Activated CD4-positive, alpha-beta T cell treated with anti-CD3 and anti-CD28 coated beads for 48 hours (primary cell): Measurements from ENCODE around the gene ASPSCR1.

Experiments
- DNase-seq: peaks from one replicate; pipeline ENCODE4 v3.0.0-alpha.2; 2020

Gene ASPSCR1

DNA sequence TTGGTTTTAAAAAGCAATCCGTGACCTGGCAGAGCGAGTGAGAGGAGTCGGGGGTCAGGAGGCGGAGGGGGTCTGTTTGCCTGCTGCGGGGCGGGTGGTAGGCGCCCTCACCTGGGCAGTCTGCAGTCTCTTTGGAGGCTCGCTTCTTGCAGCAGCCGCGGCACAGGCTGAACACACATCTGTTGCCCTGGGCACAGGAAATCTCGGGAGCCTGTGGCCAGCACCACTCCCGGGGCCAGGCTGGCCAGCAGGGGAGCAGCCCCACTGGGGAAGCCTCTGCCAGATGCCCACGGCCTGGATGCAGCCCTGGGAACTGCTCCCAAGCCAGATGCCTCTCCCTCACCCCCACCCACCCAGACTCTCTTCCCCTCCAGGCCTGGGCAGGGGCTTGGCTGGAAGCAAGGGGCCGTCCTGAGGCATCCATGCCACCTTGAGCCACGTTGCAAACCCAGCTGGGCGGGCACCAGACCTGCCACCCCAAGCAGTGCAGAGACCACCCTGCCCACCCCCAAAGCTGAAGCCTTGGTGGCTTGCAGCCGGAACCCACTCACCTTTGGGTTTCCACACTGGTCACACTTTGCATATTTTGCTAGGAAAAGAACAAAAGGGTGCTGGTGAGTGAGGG, 80.9 kb downstream of the ASPSCR1 start:
- DNase-seq, result no peak

- no peak for DNase-seq
Observed at GRCh38 chr17:82058855-82059249, 81.4 kb downstream of the ASPSCR1 start.

DNA sequence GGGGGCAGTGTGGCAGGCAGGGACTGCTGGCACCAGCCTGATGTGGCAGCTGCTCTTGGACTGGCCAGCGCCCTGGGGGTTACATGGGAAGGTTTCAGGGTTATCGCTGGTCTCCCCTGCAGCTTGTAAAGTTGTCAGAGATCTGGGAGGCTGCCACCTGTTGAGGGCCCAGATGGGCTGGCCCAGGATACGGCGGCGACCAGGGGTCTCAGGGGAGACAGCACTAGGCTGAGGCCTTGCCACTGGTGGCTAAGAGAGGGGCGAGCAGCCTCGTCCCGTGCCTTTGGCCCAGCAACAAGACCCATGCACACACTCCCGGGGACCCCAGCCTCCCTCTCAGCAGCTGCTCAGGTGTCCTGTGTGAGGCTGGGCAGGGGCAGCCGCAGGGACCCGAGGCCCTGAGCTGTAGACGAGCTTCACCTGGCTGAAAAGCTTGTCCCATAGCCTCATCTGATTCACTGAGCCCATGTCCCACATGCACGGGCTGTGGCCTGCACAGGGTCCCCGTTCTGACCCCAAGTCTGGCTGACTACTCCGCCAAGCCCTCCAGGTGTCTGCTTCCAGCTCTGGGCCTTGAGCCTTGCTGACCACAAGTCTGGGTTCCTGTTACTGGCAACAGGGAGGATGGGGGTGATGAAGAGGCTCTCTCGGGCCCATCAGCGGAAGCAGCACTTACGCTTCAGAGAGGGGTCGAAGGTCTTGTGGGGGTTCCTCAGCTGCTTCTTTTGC, 82.0 kb downstream of the ASPSCR1 start:
- DNase-seq, result no peak

- DNase-seq, result no peak
Observed at GRCh38 chr17:82060001-82060380, 82.6 kb downstream of the ASPSCR1 start.

DNA sequence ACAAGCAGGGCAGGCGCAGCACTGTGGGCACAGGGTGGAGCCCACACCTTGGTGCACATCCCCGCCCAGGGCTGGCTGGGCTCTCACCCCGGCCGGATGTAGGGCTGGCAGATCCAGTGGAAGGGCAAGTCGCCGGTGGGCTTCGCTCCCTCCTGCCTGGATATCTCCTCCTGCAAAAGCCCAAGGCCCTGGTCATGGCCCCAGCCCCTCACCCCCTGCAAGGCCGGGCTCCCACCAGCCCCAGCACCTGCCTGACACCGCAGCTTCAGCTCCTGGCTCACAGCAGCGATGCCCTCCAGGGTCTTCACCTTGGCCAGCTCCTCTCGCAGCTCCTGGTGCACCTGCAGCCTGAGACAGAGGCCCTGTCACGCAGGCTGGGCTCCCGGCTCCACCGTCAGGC, 83.2 kb downstream of the ASPSCR1 start:
- no peak for DNase-seq

DNA sequence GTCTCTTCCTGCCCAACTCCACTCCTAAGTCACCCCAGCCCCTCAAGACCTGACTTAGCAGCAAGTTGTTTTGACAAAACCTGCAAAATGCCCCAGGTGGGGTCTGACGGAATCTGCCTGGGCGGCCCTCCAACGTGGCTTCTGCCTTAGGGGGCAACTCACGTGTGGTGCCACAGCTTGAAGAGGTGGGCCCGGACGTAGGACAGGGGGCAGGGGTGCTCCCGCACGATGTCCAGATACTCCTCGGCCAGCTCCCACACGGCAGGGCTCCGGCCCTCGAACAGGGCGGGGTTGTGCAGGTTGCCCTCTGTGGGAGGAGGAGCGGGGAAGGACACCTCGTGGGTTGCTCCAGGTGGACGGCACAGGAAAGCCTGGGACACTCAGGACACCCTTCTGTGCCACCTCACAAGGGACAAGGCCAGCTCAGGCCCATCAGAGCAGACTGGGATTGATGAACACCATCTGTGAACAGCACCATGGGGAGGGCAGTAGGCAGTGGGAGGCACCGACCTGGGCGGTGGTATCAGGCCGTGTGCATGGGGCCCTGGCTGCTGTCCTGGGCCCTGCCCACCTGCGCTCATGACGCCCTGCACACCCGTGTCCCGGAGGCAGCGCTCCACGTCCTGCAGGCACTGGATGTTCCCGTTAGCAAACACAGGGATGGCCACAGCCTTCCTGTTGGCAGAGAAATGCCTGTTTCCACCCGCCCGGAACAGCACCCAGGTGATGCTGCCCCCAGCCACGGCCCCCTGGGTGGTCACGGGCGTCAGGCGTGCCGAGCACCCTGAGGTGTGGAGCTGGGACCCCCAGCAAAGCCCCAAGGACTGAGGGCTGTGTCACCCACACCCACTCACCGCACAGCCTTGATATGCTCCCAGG, 83.9 kb downstream of the ASPSCR1 start:
- DNase-seq, result no peak

- DNase-seq, result no peak
Observed at GRCh38 chr17:82062076-82062983, 84.9 kb downstream of the ASPSCR1 start.

GRCh38 chr17:82062984-82063368, 85.5 kb downstream of the ASPSCR1 start:
- no peak for DNase-seq

DNA sequence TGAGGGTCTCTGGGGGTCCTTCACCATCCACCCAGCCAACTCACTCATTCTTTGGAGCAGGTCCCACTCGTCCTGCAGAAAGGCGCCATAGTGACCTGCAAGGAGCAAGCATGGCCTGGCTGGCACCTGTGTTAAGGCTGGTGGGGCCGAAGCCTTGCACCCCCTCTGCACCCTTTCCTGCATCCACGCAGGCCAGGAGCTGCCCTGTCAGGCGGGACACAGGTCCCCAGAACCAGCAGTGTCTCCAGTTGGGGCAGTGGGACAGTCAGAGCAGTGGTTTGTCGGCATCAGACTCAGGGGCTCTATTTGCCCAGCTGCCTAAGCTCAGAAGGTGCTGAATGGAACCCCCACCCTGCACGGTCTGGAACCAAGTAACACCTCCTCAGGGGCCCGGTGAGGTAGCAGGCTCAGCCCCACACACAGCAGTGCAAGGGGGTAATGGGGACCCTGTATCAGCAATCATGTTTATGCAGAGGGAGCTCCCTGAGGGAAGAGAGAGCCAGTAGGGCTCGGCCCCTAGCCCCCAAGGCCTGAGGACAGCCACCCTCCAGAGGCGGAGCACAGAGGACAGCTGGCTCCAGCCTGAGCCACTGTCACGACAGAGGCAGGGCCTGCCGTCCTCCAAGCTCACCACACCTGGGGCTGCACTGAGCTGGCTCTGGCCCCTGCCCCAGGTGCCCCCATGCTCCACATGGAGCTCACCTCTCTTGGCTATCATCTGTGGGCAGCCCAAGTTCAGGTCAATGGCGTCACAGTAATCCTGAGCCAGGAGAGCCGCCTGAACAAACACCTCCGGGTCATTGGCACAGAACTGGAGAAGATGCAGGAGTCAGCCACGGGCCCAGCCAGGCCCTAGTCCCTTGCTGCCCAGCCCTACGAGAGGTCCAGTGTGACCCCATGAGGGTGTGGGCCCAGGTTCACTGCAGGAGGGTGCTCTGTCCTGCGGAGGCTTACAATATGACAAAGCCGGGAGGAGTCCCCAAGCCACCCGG, 86.3 kb downstream of the ASPSCR1 start:
- no peak for DNase-seq

DNA sequence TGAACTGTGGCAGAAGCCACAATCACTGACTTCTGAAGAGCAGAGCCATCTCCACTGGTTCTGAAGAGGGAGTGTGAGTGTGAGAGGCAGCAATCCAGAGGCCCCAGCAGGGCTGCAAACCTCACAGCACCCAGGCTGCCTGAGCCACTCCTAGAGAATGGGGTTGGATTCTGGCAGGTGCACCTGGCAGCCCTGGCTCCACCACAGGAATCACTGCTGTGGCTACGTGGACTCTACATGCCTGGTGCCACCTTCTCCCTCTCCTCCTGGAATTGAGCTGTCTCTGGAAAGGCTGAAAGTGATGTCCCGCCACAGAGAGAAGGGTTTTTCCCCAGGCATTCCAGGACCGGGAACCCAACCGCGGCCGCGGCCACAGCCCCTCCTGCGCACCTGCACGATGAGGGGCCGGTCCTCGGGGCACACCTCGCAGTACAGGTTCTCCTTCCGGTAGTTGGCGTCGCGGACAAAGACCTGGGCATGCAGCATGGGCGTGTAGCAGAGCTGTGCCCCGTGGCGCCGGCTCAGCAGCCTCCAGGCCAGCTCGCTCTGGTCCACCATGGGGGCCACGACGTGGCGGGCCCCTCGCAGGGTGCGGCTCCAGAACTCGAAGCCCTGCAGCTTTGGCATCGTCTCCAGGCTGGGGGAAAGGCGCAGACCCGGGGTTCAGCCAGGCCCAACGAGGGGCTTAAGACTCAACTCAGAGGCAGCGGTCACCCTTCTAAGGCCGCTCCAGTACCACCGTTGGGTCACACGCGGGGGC, 87.2 kb downstream of the ASPSCR1 start:
- DNase-seq, result no peak

DNA sequence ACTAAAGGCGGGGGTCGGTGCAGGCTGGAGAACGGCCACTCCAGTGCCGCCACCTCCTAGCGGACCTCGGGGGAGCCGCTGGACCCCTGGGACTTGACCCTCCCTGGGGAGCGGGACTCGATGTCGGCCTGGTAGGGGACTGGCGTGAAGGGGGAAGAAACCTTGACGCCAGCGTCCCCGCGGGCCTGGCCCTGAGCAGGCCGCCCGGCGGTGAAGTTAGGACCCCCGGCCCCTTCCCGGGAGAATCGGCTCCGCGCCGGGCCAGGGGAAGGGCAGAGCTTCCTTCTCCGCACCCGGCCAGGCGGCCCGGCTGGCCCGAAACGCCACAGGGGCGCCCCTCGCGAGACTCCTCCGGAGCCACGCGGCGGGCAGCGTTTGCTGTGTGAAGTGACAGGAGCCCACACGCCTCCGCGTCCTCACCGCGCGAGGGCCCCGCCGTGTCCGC, 87.8 kb downstream of the ASPSCR1 start:
- peak; percentile 49 for DNase-seq

- peak; percentile 80 for DNase-seq
Observed at GRCh38 chr17:82065638-82066303, 88.3 kb downstream of the ASPSCR1 start, which contains the start of gene DUS1L. Gene DUS1L, minus strand, starts transcription at chr17:82065804. Its CDS starts 745 bp downstream, at chr17:82065059.
